Subcutaneous adipose tissue (tissue), 4 donors: ENCODE measurements around the gene ZNF22. TPM values are rescaled to one million over a fixed set of nuclear protein-coding genes. Genes with fewer than 3 reads are reported as not detected.

Experiments
- total RNA-seq, 4 donors: library from RNA; depleted of rRNA; stranded (reverse); fragments of >200 nt; gene quantifications; one replicate each; pipeline ENCODE4 v1.1.0, GENCODE V29; 2016
- TF ChIP-seq, protein P1 (sequence below): fragments of 450-650 bp; IDR thresholded peaks from one replicate; pipeline ENCODE4 v1.5.1; 2016; ENCODE audit warnings: low read depth, mild to moderate bottlenecking, control low read depth, antibody characterized with exemption, moderate library complexity

The ZNF22 gene
- total RNA-seq, 4 donors from 2014 or later: 34.7 to 85.9 (median 46.6) TPM

DNA sequence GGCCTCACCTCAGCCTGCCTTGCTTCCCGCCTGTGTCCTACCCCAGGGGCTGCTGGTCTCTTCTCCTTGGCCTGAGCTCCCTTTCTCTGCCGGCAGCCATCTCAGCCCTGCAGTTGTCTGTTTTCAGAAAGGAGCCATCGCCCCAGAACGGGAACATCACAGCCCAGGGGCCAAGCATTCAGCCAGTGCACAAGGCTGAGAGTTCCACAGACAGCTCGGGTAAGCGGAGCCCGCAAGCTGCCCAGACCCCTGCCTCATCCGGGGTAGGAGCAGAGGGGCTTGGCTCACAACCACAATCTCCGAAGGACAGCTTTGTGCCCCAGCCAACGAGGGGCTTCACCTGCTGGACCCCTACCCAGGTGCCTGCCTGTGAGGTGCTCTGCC lies 16.8 kb upstream of the ZNF22 start:
- TF ChIP-seq, protein P1, sequence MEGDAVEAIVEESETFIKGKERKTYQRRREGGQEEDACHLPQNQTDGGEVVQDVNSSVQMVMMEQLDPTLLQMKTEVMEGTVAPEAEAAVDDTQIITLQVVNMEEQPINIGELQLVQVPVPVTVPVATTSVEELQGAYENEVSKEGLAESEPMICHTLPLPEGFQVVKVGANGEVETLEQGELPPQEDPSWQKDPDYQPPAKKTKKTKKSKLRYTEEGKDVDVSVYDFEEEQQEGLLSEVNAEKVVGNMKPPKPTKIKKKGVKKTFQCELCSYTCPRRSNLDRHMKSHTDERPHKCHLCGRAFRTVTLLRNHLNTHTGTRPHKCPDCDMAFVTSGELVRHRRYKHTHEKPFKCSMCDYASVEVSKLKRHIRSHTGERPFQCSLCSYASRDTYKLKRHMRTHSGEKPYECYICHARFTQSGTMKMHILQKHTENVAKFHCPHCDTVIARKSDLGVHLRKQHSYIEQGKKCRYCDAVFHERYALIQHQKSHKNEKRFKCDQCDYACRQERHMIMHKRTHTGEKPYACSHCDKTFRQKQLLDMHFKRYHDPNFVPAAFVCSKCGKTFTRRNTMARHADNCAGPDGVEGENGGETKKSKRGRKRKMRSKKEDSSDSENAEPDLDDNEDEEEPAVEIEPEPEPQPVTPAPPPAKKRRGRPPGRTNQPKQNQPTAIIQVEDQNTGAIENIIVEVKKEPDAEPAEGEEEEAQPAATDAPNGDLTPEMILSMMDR: no peak

GRCh38 chr10:44984671-44985101 lies 16.0 kb upstream of the ZNF22 start:
- TF ChIP-seq, protein P1: no peak

GRCh38 chr10:44985175-44985681 lies 15.5 kb upstream of the ZNF22 start:
- TF ChIP-seq, protein P1: no peak

- TF ChIP-seq, protein P1: no peak
Measured at GRCh38 chr10:44986179-44986578, 14.5 kb upstream of the ZNF22 start.

DNA sequence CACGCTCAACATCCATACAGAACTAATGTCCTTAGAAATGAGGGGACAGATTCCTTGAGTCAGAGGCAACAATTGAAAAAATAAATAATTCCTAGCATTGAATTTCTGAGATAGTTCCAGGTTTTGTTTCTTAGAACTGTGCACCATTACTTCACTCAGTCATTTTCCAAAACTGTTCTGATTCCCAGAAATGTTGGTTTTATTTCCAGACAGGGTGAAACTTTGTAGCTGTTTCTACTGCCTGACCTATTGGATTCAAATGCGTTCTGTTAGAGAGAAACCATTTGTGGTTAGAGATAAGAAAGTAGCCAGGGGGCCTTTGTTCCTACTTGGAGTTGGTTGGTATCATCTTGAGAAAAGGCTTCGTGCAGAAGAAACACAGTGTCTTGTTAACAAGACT lies 14.1 kb upstream of the ZNF22 start:
- TF ChIP-seq, protein P1: no peak

GRCh38 chr10:44988957-44989585 lies 11.7 kb upstream of the ZNF22 start:
- TF ChIP-seq, protein P1: no peak

GRCh38 chr10:44989597-44990301 lies 11.0 kb upstream of the ZNF22 start:
- TF ChIP-seq, protein P1: no peak
